CD14-positive monocyte (primary cell): Measurements from ENCODE around the gene HEBP2. TPM values are rescaled to one million over a fixed set of nuclear protein-coding genes. Genes with fewer than 3 reads are reported as not detected.
A peak's percentile ranks its signal among the peaks of the same experiment; 100 is the strongest.

ENCODE experiments used
- DNase-seq, 3 donors: peaks; one replicate each; pipeline ENCODE4 v3.0.0-alpha.2; 2011 to 2022
- H2AFZ ChIP-seq: 2 replicates; pipeline ENCODE4 v1.6.0; 2012; ENCODE audit warnings: mild to moderate bottlenecking, low read depth, low read length, inconsistent platforms; ENCODE audit not compliant: insufficient read depth, poor library complexity, severe bottlenecking
- H3K27ac ChIP-seq, 2 donors: 1 replicate in 1 of 2; 2 replicates in 1 of 2; pipeline ENCODE4 v1.5.1; 2012 to 2013; ENCODE audit warnings: low read length in 2 of 2, control low read depth in 1 of 2, inconsistent platforms in 1 of 2, low read depth in 1 of 2, mild to moderate bottlenecking in 1 of 2
- H3K27me3 ChIP-seq, 2 donors: one replicate each; pipeline versions ENCODE4 v1.6.0 to v1.6.1; 2011 to 2013; ENCODE audit warnings: low read length in 2 of 2; ENCODE audit not compliant: control insufficient read depth in 2 of 2, insufficient read depth in 2 of 2
- H3K36me3 ChIP-seq, 2 donors: replicated peaks in 1 of 2; 1 replicate in 1 of 2; 2 replicates in 1 of 2; pipeline versions ENCODE4 v1.5.1 to v1.6.1; 2012 to 2013; ENCODE audit warnings: low read length in 2 of 2, control low read depth in 1 of 2, inconsistent platforms in 1 of 2, mild to moderate bottlenecking in 1 of 2; ENCODE audit not compliant: insufficient read depth in 2 of 2, control insufficient read depth in 1 of 2
- H3K4me1 ChIP-seq, 2 donors: 1 replicate in 1 of 2; 2 replicates in 1 of 2; pipeline versions ENCODE4 v1.5.1 to v1.6.1; 2012 to 2013; ENCODE audit warnings: low read length in 2 of 2, control low read depth in 1 of 2, inconsistent platforms in 1 of 2, mild to moderate bottlenecking in 1 of 2, moderate library complexity in 1 of 2; ENCODE audit not compliant: insufficient read depth in 2 of 2, control insufficient read depth in 1 of 2
- H3K4me2 ChIP-seq: replicated peaks from 2 replicates; pipeline ENCODE3; 2012; ENCODE audit warnings: low read length, moderate library complexity, mild to moderate bottlenecking; ENCODE audit not compliant: poor library complexity, severe bottlenecking; ENCODE audit errors: extremely low read depth
- H3K4me3 ChIP-seq, 3 experiments: fragments of 200-600 bp in 1 of 3; sonication (generic) in 1 of 3; replicated peaks in 1 of 3; 1 replicate in 2 of 3; 2 replicates in 1 of 3; pipeline ENCODE4 v1.5.1; 2011 to 2013; ENCODE audit warnings: low read length in 3 of 3, mild to moderate bottlenecking in 3 of 3, control low read depth in 2 of 3, low read depth in 2 of 3, inconsistent platforms in 1 of 3, moderate library complexity in 1 of 3
- H3K79me2 ChIP-seq: 2 replicates; pipeline ENCODE4 v1.6.0; 2012; ENCODE audit warnings: mild to moderate bottlenecking, control low read depth, inconsistent platforms, low read length, moderate library complexity; ENCODE audit not compliant: insufficient read depth
- H3K9ac ChIP-seq: 2 replicates; pipeline ENCODE4 v1.6.0; 2017; ENCODE audit warnings: low read length, mild to moderate bottlenecking; ENCODE audit not compliant: insufficient read depth, poor library complexity, severe bottlenecking
- H3K9me3 ChIP-seq, 2 donors: replicated peaks in 1 of 2; 1 replicate in 1 of 2; 2 replicates in 1 of 2; pipeline versions ENCODE4 v1.5.1 to v1.6.1; 2012 to 2013; ENCODE audit warnings: low read length in 2 of 2, control low read depth in 1 of 2; ENCODE audit not compliant: control insufficient read depth in 1 of 2, insufficient read depth in 1 of 2
- H4K20me1 ChIP-seq: 2 replicates; pipeline ENCODE4 v1.6.0; 2012; ENCODE audit warnings: mild to moderate bottlenecking, low read length, control low read depth, moderate library complexity; ENCODE audit not compliant: insufficient read depth
- H3K27ac Mint-ChIP-seq, 7 donors: one replicate each; pipeline ENCODE4 v1.8.0; 2020; ENCODE audit warnings: mild to moderate bottlenecking in 7 of 7, mixed read lengths in 7 of 7, moderate library complexity in 6 of 7, inconsistent platforms in 2 of 7
- H3K27me3 Mint-ChIP-seq, 3 donors: one replicate each; pipeline ENCODE4 v1.8.0; 2021 to 2022; ENCODE audit warnings: low read depth in 3 of 3, mild to moderate bottlenecking in 3 of 3, mixed read lengths in 3 of 3, moderate library complexity in 3 of 3, inconsistent platforms in 1 of 3
- H3K36me3 Mint-ChIP-seq, 2 donors: one replicate each; pipeline ENCODE4 v1.8.0; 2020; ENCODE audit warnings: mixed read lengths in 2 of 2, inconsistent platforms in 1 of 2, mild to moderate bottlenecking in 1 of 2
- H3K4me1 Mint-ChIP-seq: one replicate; pipeline ENCODE4 v1.8.0; 2020; ENCODE audit warnings: mild to moderate bottlenecking, mixed read lengths
- H3K4me3 Mint-ChIP-seq, 2 donors: one replicate each; pipeline ENCODE4 v1.8.0; 2020; ENCODE audit warnings: mild to moderate bottlenecking in 2 of 2, mixed read lengths in 2 of 2, moderate library complexity in 1 of 2
- H3K9me3 Mint-ChIP-seq, 7 donors: one replicate each; pipeline ENCODE4 v1.8.0; 2020 to 2022; ENCODE audit warnings: mixed read lengths in 7 of 7, mild to moderate bottlenecking in 6 of 7, moderate library complexity in 6 of 7, inconsistent platforms in 2 of 7
- CTCF ChIP-seq: fragments of 200-600 bp; IDR thresholded peaks from one replicate; pipeline ENCODE4 v1.8.0; 2022; ENCODE audit warnings: antibody characterized with exemption, mild to moderate bottlenecking
- WGBS: methylation state at CpG from one replicate; pipeline ENCODE4 v1.1.5; 2013; ENCODE audit warnings: missing lambda C conversion rate; ENCODE audit not compliant: insufficient coverage; 5-methylcytosine and 5-hydroxymethylcytosine counted together
- intact Hi-C, 2 donors: fragments of 100-400 bp; cut with micrococcal nuclease; formaldehyde crosslinking; loops; one replicate each; pipeline versions ENCODE4 v1.15.0 to v1.15.1; 2023
- polyA plus RNA-seq, 3 donors: library from polyadenylated mRNA; depleted of rRNA in 1 of 3; unstranded in 2 of 3; stranded (reverse) in 1 of 3; fragments of 300-500 nt in 2 of 3; fragments of >200 nt in 1 of 3; fragmentation: Illumina TruSeq in 2 of 3; gene quantifications; 1 replicate in 2 of 3; 2 replicates in 1 of 3; pipeline ENCODE4 v1.2.3, GENCODE V29; 2012 to 2021

Gene HEBP2
- polyA plus RNA-seq, 3 donors, result 17.0 to 97.5 (median 96.8) TPM

- no peaks in the 10 kb centered on the region for H3K27me3 ChIP-seq
- peak overlapping the region in 1 of 7 donors; percentile 24 for H3K27ac Mint-ChIP-seq
Observed at GRCh38 chr6:138464085-138464484, 60.1 kb downstream of the HEBP2 start.

GRCh38 chr6:138465007-138465645, 61.1 kb downstream of the HEBP2 start:
- Histone ChIP-seq H3K27me3 (no peaks in the 10 kb centered on the region), H3K4me3 (no peak overlapping the region), H3K9me3 (peaks cover 0 to 4% of the 10 kb centered on the region in 2 donors), H3K9ac (no peak overlapping the region), H3K4me2 (no peak overlapping the region), H3K4me1 (no peaks in the 10 kb centered on the region), H3K79me2 (no peaks in the 10 kb centered on the region), H3K27ac (no peak overlapping the region), H2AFZ (no peak overlapping the region), H3K36me3 (no peaks in the 10 kb centered on the region), H4K20me1 (no peaks in the 10 kb centered on the region)
- no peaks in the 10 kb centered on the region for H3K27me3 Mint-ChIP-seq
- DNase-seq, result peak in 1 of 3 donors; percentile 8
- intact Hi-C loops, result no loop called here
- no peak overlapping the region for H3K27ac Mint-ChIP-seq
- H3K4me3 Mint-ChIP-seq, result no peak overlapping the region
- no peak for TF ChIP-seq CTCF
- H3K4me1 Mint-ChIP-seq, result peaks cover 5% of the 10 kb centered on the region
- 33% methylated on average over 1 of the region's 1 CpG for WGBS
- peaks cover 8 to 13% of the 10 kb centered on the region in 2 donors for H3K36me3 Mint-ChIP-seq
- H3K9me3 Mint-ChIP-seq, result peaks cover 0 to 4% (median 2%) of the 10 kb centered on the region in 7 donors

More at GRCh38 chr6:138464085-138464484, 60.1 kb downstream of the HEBP2 start:
- Histone ChIP-seq H2AFZ (no peak overlapping the region), H3K9me3 (peaks cover 0 to 4% of the 10 kb centered on the region in 2 donors), H3K27ac (no peak overlapping the region), H4K20me1 (no peaks in the 10 kb centered on the region), H3K4me1 (no peaks in the 10 kb centered on the region), H3K4me2 (no peak overlapping the region), H3K36me3 (no peaks in the 10 kb centered on the region), H3K9ac (no peak overlapping the region), H3K79me2 (no peaks in the 10 kb centered on the region), H3K4me3 (no peak overlapping the region)
- Mint-ChIP-seq H3K4me3 (no peak overlapping the region), H3K9me3 (peaks cover 0 to 4% (median 2%) of the 10 kb centered on the region in 7 donors), H3K4me1 (peaks cover 5% of the 10 kb centered on the region), H3K27me3 (no peaks in the 10 kb centered on the region), H3K36me3 (peaks cover 8 to 11% of the 10 kb centered on the region in 2 donors)
- intact Hi-C loops, result no loop called here
- TF ChIP-seq CTCF, result no peak
- WGBS, result over 99% methylated on average over 20 of the region's 20 CpGs
- DNase-seq, result no peak
